AG10803 (cell line): ENCODE measurements around the gene MLKL.

Source experiments
- DNase-seq: peaks from one replicate; pipeline ENCODE4 v3.0.0; 2010; ENCODE audit warnings: low read depth
- H3K4me3 ChIP-seq: 2 replicates; pipeline ENCODE4 v1.5.1; 2011; ENCODE audit warnings: mild to moderate bottlenecking, low read length, control low read depth
- TF ChIP-seq, protein P1 (sequence below): conservative IDR thresholded peaks from 2 replicates; pipeline ENCODE4 v1.5.1; 2011; ENCODE audit warnings: mild to moderate bottlenecking, low read length, control low read depth, inconsistent platforms

Gene MLKL

DNA sequence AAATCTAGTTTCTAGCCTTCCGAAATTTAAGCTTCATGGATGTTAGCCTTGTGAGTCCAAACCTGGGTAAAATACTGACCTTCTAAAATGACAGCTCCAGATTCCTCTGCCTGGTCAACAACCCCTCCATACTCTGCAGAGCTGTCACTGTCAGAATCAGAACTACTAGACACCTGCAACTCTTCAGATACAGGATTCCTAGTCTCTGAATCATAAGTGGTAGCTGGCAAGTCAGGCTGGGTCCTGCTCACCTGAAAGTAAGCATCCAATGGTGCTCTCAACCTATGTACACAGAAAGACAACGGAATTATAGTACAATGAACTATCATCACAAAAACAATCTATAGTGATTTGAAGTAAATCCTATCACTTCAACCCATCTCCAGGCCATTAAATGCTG, 48.8 kb downstream of the MLKL start:
- no peak overlapping the region for H3K4me3 ChIP-seq
- DNase-seq = no peak
- TF ChIP-seq, protein P1, sequence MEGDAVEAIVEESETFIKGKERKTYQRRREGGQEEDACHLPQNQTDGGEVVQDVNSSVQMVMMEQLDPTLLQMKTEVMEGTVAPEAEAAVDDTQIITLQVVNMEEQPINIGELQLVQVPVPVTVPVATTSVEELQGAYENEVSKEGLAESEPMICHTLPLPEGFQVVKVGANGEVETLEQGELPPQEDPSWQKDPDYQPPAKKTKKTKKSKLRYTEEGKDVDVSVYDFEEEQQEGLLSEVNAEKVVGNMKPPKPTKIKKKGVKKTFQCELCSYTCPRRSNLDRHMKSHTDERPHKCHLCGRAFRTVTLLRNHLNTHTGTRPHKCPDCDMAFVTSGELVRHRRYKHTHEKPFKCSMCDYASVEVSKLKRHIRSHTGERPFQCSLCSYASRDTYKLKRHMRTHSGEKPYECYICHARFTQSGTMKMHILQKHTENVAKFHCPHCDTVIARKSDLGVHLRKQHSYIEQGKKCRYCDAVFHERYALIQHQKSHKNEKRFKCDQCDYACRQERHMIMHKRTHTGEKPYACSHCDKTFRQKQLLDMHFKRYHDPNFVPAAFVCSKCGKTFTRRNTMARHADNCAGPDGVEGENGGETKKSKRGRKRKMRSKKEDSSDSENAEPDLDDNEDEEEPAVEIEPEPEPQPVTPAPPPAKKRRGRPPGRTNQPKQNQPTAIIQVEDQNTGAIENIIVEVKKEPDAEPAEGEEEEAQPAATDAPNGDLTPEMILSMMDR = no peak

DNA sequence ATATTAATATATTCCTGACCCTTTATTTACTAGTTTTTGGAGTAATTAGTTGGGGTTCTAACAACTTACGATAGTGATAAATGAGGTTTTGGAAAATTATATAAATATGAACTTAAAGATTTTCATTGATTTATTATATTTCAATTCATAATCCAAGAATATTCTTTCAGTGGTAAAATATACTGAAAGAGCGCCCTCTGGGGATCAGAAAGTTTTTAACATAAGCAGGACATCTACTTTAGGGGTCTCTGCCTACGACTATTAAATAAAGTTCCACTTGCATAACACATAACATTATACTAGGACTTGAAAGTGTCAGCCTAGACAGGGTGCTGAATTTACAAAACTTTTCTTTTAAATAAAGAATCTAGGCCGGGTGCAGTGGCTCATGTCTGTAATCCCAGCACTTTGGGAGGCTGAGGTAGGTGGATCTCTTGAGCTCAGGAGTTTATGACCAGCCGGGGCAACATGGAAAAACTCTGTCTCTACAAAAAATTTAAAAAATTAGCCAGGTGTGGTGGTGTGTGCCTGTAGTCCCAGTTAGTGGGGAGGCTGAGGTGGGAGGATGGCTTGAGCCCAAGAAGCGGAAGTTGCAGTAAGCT, 49.6 kb downstream of the MLKL start:
- H3K4me3 ChIP-seq = no peak overlapping the region
- TF ChIP-seq, protein P1 = peak; percentile 48
- DNase-seq = peak; percentile 5

DNA sequence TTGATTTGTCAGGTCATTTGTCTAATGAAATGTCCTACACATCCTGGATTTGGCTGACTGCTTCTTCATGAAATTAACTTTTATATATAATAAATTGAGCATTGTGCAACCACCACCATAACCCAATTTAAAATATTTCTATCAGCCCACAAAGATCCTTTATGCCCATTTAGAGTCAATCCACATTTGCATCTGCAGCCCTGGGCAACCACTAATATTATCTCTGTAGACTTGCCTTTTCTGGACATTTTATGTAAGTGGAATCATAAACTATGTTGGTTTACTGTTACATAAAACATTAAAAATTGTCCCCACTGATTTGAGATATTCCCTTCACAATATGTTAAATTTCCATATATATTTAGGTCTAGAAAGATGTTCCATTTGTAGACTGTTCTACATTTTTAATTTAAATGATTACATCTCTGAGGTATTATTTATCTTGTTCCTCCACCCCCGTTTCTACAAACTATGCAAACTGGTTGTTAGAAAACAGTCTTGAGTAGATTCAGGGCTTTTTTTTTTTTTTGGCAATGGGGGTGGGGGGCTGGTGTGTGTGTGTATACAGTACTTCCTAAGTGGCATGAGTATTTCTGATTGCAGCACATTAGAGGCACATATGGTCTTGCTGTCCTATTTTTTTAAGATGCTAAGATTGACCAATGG, 50.7 kb downstream of the MLKL start:
- TF ChIP-seq, protein P1 = no peak
- no peak overlapping the region for H3K4me3 ChIP-seq
- DNase-seq = no peak

DNA sequence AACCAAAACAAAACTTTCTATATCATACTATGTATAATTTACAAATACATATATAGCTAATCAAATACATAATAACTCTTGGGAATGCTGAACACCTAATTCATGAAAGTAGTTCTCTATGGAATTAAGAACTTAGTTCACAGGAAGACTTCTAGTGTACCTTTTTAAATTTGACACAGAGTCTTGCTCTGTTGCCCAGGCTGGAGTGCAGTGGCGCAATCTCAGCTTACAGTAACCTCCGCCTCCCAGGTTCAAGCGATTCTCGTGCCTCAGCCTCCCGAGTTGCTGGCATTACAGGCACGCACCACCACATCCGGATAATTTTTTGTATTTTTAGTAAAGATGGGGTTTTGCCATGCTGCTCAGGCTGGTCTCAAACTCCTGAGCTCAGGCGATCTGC, 58.7 kb downstream of the MLKL start:
- TF ChIP-seq, protein P1 = no peak
- DNase-seq = no peak
- no peak overlapping the region for H3K4me3 ChIP-seq

DNA sequence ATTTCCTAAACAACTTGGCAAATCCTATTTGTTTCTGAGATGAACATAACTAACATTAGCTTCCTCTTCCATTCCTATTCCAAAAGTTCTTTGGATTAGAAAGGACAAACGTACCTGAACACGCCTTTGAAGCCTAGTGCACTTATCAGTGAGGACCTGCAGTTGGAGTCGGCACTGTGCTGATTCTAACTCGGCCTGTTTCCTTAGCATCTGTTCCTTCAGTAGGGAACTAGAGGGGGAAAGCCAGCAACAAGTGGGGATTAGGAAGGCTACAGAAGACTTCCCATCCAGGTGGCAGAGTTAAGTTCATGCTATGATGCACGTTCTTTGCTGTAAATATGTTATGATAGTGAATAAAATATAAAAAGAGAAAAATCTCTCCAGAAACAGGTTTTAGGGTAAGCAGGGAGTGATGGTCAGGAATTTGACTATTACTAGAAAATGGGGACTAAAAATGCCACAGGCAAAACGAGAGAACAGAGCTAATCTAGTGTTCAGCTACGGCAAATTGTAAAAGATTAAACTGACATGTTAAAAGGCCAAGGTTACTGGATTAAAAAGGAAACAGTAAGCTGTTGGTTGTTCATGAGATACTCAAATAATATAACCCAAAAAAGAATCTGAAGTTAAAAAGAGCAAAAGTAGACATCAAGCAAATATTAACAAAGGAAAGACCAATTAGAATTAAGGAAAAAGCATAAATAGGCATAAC, 62.8 kb downstream of the MLKL start:
- H3K4me3 ChIP-seq = no peak overlapping the region
- TF ChIP-seq, protein P1 = no peak
- DNase-seq = no peak

DNA sequence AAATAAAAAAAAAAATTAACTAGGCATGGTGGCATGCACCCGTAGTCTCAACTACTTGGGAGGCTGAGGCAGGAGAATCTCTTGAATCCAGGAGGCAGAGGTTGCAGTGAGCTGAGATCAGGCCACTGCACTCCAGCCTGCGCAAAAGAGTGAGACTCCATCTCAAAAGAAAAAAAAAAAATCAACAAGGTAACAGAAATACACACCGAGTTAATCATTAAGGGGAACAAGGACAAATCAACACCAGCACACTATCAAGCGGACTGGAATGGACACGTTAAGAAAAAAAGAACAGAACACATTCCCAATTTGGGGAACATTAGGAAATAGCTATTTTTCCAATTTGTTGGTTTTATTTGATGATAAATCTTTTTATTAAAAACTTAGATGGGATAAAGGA, 65.4 kb downstream of the MLKL start:
- DNase-seq = no peak
- TF ChIP-seq, protein P1 = no peak
- no peak overlapping the region for H3K4me3 ChIP-seq

DNA sequence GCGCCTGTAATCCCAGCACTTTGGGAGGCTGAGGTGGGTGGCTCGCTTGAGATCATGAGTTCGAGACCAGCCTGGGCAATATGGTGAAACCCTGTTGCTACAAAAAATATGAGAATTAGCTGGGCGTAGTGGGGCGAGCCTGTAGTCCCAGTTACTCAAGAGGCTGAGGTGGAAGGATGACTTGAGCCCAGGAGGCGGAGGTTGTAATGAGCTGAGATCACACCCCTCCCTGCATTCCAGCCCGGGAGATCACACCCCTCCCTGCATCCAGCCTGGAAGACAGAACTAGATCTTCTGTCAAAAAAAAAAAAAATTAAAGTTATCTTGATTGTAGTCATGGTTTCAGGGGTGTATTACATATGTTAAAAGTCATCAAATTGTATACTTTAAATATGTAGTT, 67.0 kb downstream of the MLKL start:
- TF ChIP-seq, protein P1 = no peak
- no peak for DNase-seq
- H3K4me3 ChIP-seq = no peak overlapping the region
